HEK293 (cell line): ENCODE results near the gene SELENOI.

ENCODE experiments used
- CTCF ChIA-PET: fragments of 350-600 bp; formaldehyde crosslinking; extraction: SDS; loops from one replicate; lab custom pipeline; 2021; ENCODE audit warnings: antibody characterized with exemption; lab: Yijun Ruan, JAX
- POLR2A ChIA-PET: fragments of 300-600 bp; formaldehyde crosslinking; extraction: SDS; loops from one replicate; lab custom pipeline; 2020; ENCODE audit warnings: antibody characterized with exemption, inconsistent platforms; lab: Yijun Ruan, JAX
- H3K27ac ChIP-seq: fragments of 200-500 bp; sonication (Bioruptor generic); 2 replicates; pipeline ENCODE4 v1.5.1; 2014; ENCODE audit warnings: low read depth, low read length, control low read depth, inconsistent platforms; ENCODE audit errors: extremely low read depth
- H3K36me3 ChIP-seq, 2 experiments: fragments of 200-500 bp in 1 of 2; sonication (Bioruptor generic) in 1 of 2; 1 replicate in 1 of 2; 2 replicates in 1 of 2; pipeline ENCODE4 v1.5.1; 2014 to 2017; ENCODE audit warnings: inconsistent platforms in 2 of 2, low read length in 2 of 2; ENCODE audit not compliant: control insufficient read depth in 2 of 2, insufficient read depth in 1 of 2
- H3K4me1 ChIP-seq: fragments of 200-500 bp; sonication (Bioruptor generic); 2 replicates; pipeline ENCODE4 v1.5.1; 2014; ENCODE audit warnings: mild to moderate bottlenecking, low read length, inconsistent platforms; ENCODE audit not compliant: control insufficient read depth, insufficient read depth
- H3K4me3 ChIP-seq: 2 replicates; pipeline ENCODE4 v1.5.1; 2011; ENCODE audit warnings: low read depth, mild to moderate bottlenecking, control low read depth, low read length, moderate library complexity
- H3K9me3 ChIP-seq: fragments of 200-500 bp; sonication (Bioruptor generic); 2 replicates; pipeline ENCODE4 v1.5.1; 2014; ENCODE audit warnings: low read depth, low read length, inconsistent platforms; ENCODE audit not compliant: control insufficient read depth, insufficient read depth
- GLIS1 ChIP-seq: fragments of 450-650 bp; formaldehyde crosslinking; IDR thresholded peaks from 2 replicates; pipeline ENCODE4 v1.5.1; 2016; ENCODE audit warnings: missing biosample characterization, missing genetic modification characterization
- HOXA7 ChIP-seq: sonication (generic); formaldehyde crosslinking; IDR thresholded peaks from 2 replicates; pipeline ENCODE4 v1.8.1; 2022; ENCODE audit warnings: missing genetic modification reagents, borderline replicate concordance
- KLF16 ChIP-seq: fragments of 450-650 bp; formaldehyde crosslinking; IDR thresholded peaks from 2 replicates; pipeline ENCODE4 v1.5.1; 2017; ENCODE audit warnings: missing biosample characterization, missing genetic modification characterization
- SCRT2 ChIP-seq: fragments of 450-650 bp; formaldehyde crosslinking; IDR thresholded peaks from 2 replicates; pipeline ENCODE4 v1.5.1; 2016; ENCODE audit warnings: missing biosample characterization, missing genetic modification characterization
- SETDB1 ChIP-seq: IDR thresholded peaks from one replicate; pipeline ENCODE4 v1.6.1; 2017; ENCODE audit warnings: mild to moderate bottlenecking, low read length, moderate library complexity, mixed read lengths; ENCODE audit not compliant: insufficient read length
- ZBTB17 ChIP-seq: fragments of 450-650 bp; formaldehyde crosslinking; IDR thresholded peaks from 2 replicates; pipeline ENCODE4 v1.5.1; 2016; ENCODE audit warnings: missing biosample characterization, missing genetic modification characterization
- ZFHX2 ChIP-seq: fragments of 450-650 bp; formaldehyde crosslinking; conservative IDR thresholded peaks from 2 replicates; pipeline ENCODE4 v1.5.1; 2016; ENCODE audit warnings: missing biosample characterization, missing genetic modification characterization
- ZFP69B ChIP-seq: fragments of 450-650 bp; formaldehyde crosslinking; IDR thresholded peaks from 2 replicates; pipeline ENCODE4 v1.5.1; 2016; ENCODE audit warnings: missing biosample characterization, missing genetic modification characterization
- ZNF121 ChIP-seq: fragments of 450-650 bp; formaldehyde crosslinking; IDR thresholded peaks from 2 replicates; pipeline ENCODE4 v1.5.1; 2016; ENCODE audit warnings: missing biosample characterization, missing genetic modification characterization
- ZNF133 ChIP-seq: fragments of 450-650 bp; formaldehyde crosslinking; IDR thresholded peaks from 2 replicates; pipeline ENCODE4 v1.5.1; 2016; ENCODE audit warnings: missing biosample characterization, missing genetic modification characterization
- ZNF146 ChIP-seq: fragments of 450-650 bp; formaldehyde crosslinking; IDR thresholded peaks from 2 replicates; pipeline ENCODE4 v1.5.1; 2016; ENCODE audit warnings: missing biosample characterization, missing genetic modification characterization
- ZNF211 ChIP-seq: fragments of 450-650 bp; formaldehyde crosslinking; IDR thresholded peaks from 2 replicates; pipeline ENCODE4 v1.5.1; 2016; ENCODE audit warnings: low read depth, missing biosample characterization, missing genetic modification characterization
- ZNF266 ChIP-seq: fragments of 450-650 bp; formaldehyde crosslinking; IDR thresholded peaks from 2 replicates; pipeline ENCODE4 v1.5.1; 2016; ENCODE audit warnings: missing biosample characterization, missing genetic modification characterization, low read depth
- ZNF335 ChIP-seq: fragments of 450-650 bp; formaldehyde crosslinking; conservative IDR thresholded peaks from 2 replicates; pipeline ENCODE4 v1.5.1; 2016; ENCODE audit warnings: missing biosample characterization, missing genetic modification characterization
- ZNF394 ChIP-seq: fragments of 450-650 bp; formaldehyde crosslinking; IDR thresholded peaks from 2 replicates; pipeline ENCODE4 v1.5.1; 2016; ENCODE audit warnings: missing biosample characterization, missing genetic modification characterization, mild to moderate bottlenecking, moderate library complexity, borderline replicate concordance
- ZNF426 ChIP-seq: fragments of 450-650 bp; formaldehyde crosslinking; IDR thresholded peaks from 2 replicates; pipeline ENCODE4 v1.5.1; 2017; ENCODE audit warnings: missing biosample characterization, missing genetic modification characterization, mild to moderate bottlenecking, inconsistent platforms, moderate library complexity
- ZNF549 ChIP-seq: fragments of 450-650 bp; IDR thresholded peaks from 2 replicates; pipeline ENCODE4 v1.5.1; 2018; ENCODE audit warnings: missing biosample characterization, missing genetic modification characterization, mild to moderate bottlenecking, inconsistent platforms, moderate library complexity
- ZNF670 ChIP-seq: fragments of 450-650 bp; formaldehyde crosslinking; IDR thresholded peaks from 2 replicates; pipeline ENCODE4 v1.5.1; 2016; ENCODE audit warnings: missing biosample characterization, missing genetic modification characterization, low read depth
- ZNF768 ChIP-seq: fragments of 450-650 bp; formaldehyde crosslinking; IDR thresholded peaks from 2 replicates; pipeline ENCODE4 v1.5.1; 2018; ENCODE audit warnings: missing biosample characterization, mild to moderate bottlenecking, missing genetic modification characterization
- TF ChIP-seq, protein P1 (sequence below): fragments of 450-650 bp; formaldehyde crosslinking; conservative IDR thresholded peaks from 2 replicates; pipeline ENCODE4 v1.5.1; 2016; ENCODE audit warnings: low read depth, missing biosample characterization, missing genetic modification characterization
- TF ChIP-seq, protein P2 (sequence below): fragments of 450-650 bp; formaldehyde crosslinking; conservative IDR thresholded peaks from 2 replicates; pipeline ENCODE4 v1.5.1; 2016; ENCODE audit warnings: low read depth, missing biosample characterization, missing genetic modification characterization
- TF ChIP-seq, protein P3 (sequence below): fragments of 450-650 bp; formaldehyde crosslinking; IDR thresholded peaks from 2 replicates; pipeline ENCODE4 v1.5.1; 2016; ENCODE audit warnings: missing biosample characterization, missing genetic modification characterization
- TF ChIP-seq, protein P4 (sequence below): fragments of 450-650 bp; formaldehyde crosslinking; IDR thresholded peaks from 2 replicates; pipeline ENCODE4 v1.5.1; 2017; ENCODE audit warnings: missing biosample characterization, missing genetic modification characterization
- TF ChIP-seq, protein P5 (sequence below): fragments of 450-650 bp; formaldehyde crosslinking; IDR thresholded peaks from 2 replicates; pipeline ENCODE4 v1.5.1; 2016; ENCODE audit warnings: missing biosample characterization, missing genetic modification characterization

SELENOI gene

DNA sequence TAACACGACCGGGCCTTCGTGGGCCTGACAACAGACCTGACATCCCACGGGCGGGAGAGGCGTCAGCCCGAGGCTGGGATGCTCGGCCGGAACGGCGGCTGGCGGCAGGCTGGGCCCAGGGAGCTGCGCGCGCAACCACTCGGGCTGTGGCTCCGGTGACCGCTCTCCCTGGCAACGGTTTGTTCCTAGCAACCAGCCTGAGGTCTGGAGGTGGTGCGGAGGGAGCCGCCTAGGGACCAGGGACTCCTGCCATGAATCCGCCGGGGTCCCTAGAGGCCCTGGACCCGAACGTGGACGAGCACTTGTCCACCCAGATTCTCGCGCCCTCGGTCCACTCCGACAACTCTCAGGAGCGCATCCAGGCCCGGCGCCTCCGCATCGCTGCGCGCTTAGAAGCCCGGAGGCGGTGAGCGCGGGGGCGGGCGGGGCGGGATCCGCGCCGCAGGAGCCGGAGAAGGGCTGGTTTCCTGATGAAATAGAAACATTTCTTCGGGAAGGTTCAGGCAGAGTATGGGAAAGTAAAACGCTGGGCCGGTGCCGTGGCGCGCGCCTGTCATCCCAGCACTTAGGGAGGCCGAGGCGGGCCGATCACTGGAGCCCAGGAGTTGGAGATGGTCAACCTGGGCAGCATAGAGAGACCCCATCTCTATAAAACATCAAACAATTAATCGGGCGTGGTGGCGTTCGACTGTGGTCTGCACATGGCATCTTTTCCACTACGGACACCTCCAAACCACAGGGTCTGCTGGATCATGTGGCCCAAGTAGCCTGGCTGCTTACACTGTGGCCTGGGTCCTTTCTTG is 56.0 kb downstream of the SELENOI start, which contains the start of gene DRC1:
DRC1 (plus strand) TSS at position 182 of the 803 bp plus-strand sequence; CDS start at position 252, 70 bp downstream.
- no peaks in the 10 kb centered on the region; the same call in 1 of the 2 replicates for H3K4me1 ChIP-seq
- CTCF ChIA-PET = interaction anchor here (0.6 to 1.1 kb wide), 3 partner anchors 59 to 101 kb away, joined by 3 to 6 read pairs (median 3); no protein-coding TSS in a partner anchor
- peak within 1 kb of the TSS; percentile 63 for H3K4me3 ChIP-seq
- no peak within 1 kb of the TSS for H3K27ac ChIP-seq
- POLR2A ChIA-PET = interaction anchor here (0.6 to 0.7 kb wide), 2 partner anchors 13 to 56 kb away, joined by 3 to 5 read pairs; partner anchors contain the start of genes ADGRF3 and SELENOI
- H3K36me3 ChIP-seq = no peaks in the 10 kb centered on the region; a peak in 1 of 3 replicates
- no peaks in the 10 kb centered on the region for H3K9me3 ChIP-seq
- TF ChIP-seq ZFP69B (tag by site-specific recombination) = peak; percentile 58; the same call in 1 of the 2 replicates
- TF ChIP-seq ZNF146 = no peak
- no peak for TF ChIP-seq ZNF211 (tag by site-specific recombination)
- no peak for TF ChIP-seq ZNF549 (tag by site-specific recombination)
- TF ChIP-seq, protein P1, sequence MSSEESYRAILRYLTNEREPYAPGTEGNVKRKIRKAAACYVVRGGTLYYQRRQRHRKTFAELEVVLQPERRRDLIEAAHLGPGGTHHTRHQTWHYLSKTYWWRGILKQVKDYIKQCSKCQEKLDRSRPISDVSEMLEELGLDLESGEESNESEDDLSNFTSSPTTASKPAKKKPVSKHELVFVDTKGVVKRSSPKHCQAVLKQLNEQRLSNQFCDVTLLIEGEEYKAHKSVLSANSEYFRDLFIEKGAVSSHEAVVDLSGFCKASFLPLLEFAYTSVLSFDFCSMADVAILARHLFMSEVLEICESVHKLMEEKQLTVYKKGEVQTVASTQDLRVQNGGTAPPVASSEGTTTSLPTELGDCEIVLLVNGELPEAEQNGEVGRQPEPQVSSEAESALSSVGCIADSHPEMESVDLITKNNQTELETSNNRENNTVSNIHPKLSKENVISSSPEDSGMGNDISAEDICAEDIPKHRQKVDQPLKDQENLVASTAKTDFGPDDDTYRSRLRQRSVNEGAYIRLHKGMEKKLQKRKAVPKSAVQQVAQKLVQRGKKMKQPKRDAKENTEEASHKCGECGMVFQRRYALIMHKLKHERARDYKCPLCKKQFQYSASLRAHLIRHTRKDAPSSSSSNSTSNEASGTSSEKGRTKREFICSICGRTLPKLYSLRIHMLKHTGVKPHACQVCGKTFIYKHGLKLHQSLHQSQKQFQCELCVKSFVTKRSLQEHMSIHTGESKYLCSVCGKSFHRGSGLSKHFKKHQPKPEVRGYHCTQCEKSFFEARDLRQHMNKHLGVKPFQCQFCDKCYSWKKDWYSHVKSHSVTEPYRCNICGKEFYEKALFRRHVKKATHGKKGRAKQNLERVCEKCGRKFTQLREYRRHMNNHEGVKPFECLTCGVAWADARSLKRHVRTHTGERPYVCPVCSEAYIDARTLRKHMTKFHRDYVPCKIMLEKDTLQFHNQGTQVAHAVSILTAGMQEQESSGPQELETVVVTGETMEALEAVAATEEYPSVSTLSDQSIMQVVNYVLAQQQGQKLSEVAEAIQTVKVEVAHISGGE (tag by site-specific recombination) = no peak
- TF ChIP-seq ZNF394 (tag by site-specific recombination) = no peak
- peak; percentile 77 for TF ChIP-seq ZNF121 (tag by site-specific recombination)
- 0 out of 2 replicates have a peak, but pooled peaks have one; percentile 7 for TF ChIP-seq GLIS1 (tag by site-specific recombination)
- peak; percentile 44; the same call in 1 of the 2 replicates for TF ChIP-seq ZNF335 (tag by site-specific recombination)
- TF ChIP-seq, protein P2, sequence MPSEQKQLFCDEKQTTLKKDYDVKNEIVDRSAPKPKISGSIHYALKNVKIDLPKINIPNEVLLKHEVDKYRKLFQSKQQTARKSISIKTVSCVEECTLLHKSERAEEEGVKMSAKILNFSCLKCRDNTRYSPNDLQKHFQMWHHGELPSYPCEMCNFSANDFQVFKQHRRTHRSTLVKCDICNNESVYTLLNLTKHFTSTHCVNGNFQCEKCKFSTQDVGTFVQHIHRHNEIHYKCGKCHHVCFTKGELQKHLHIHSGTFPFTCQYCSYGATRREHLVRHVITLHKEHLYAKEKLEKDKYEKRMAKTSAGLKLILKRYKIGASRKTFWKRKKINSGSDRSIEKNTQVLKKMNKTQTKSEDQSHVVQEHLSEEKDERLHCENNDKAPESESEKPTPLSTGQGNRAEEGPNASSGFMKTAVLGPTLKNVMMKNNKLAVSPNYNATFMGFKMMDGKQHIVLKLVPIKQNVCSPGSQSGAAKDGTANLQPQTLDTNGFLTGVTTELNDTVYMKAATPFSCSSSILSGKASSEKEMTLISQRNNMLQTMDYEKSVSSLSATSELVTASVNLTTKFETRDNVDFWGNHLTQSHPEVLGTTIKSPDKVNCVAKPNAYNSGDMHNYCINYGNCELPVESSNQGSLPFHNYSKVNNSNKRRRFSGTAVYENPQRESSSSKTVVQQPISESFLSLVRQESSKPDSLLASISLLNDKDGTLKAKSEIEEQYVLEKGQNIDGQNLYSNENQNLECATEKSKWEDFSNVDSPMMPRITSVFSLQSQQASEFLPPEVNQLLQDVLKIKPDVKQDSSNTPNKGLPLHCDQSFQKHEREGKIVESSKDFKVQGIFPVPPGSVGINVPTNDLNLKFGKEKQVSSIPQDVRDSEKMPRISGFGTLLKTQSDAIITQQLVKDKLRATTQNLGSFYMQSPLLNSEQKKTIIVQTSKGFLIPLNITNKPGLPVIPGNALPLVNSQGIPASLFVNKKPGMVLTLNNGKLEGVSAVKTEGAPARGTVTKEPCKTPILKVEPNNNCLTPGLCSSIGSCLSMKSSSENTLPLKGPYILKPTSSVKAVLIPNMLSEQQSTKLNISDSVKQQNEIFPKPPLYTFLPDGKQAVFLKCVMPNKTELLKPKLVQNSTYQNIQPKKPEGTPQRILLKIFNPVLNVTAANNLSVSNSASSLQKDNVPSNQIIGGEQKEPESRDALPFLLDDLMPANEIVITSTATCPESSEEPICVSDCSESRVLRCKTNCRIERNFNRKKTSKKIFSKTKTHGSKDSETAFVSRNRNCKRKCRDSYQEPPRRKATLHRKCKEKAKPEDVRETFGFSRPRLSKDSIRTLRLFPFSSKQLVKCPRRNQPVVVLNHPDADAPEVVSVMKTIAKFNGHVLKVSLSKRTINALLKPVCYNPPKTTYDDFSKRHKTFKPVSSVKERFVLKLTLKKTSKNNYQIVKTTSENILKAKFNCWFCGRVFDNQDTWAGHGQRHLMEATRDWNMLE (tag by site-specific recombination) = no peak
- no peak for TF ChIP-seq ZNF670 (tag by site-specific recombination)
- TF ChIP-seq SETDB1 = no peak
- TF ChIP-seq ZNF133 (tag by site-specific recombination) = no peak
- TF ChIP-seq ZNF426 = no peak
- TF ChIP-seq, protein P3, sequence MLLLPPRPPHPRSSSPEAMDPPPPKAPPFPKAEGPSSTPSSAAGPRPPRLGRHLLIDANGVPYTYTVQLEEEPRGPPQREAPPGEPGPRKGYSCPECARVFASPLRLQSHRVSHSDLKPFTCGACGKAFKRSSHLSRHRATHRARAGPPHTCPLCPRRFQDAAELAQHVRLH (tag by site-specific recombination) = no peak
- no peak for TF ChIP-seq ZNF768
- no peak for TF ChIP-seq HOXA7
- TF ChIP-seq ZFHX2 (tag by site-specific recombination) = peak; percentile 61
- peak; percentile 50; the same call in 1 of the 2 replicates for TF ChIP-seq ZBTB17 (tag by site-specific recombination)
- TF ChIP-seq ZNF266 (tag by site-specific recombination) = no peak
- TF ChIP-seq SCRT2 (tag by site-specific recombination) = no peak
- TF ChIP-seq, protein P4, sequence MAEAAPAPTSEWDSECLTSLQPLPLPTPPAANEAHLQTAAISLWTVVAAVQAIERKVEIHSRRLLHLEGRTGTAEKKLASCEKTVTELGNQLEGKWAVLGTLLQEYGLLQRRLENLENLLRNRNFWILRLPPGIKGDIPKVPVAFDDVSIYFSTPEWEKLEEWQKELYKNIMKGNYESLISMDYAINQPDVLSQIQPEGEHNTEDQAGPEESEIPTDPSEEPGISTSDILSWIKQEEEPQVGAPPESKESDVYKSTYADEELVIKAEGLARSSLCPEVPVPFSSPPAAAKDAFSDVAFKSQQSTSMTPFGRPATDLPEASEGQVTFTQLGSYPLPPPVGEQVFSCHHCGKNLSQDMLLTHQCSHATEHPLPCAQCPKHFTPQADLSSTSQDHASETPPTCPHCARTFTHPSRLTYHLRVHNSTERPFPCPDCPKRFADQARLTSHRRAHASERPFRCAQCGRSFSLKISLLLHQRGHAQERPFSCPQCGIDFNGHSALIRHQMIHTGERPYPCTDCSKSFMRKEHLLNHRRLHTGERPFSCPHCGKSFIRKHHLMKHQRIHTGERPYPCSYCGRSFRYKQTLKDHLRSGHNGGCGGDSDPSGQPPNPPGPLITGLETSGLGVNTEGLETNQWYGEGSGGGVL (tag by site-specific recombination) = no peak
- TF ChIP-seq KLF16 (tag by site-specific recombination) = no peak
- TF ChIP-seq, protein P5, sequence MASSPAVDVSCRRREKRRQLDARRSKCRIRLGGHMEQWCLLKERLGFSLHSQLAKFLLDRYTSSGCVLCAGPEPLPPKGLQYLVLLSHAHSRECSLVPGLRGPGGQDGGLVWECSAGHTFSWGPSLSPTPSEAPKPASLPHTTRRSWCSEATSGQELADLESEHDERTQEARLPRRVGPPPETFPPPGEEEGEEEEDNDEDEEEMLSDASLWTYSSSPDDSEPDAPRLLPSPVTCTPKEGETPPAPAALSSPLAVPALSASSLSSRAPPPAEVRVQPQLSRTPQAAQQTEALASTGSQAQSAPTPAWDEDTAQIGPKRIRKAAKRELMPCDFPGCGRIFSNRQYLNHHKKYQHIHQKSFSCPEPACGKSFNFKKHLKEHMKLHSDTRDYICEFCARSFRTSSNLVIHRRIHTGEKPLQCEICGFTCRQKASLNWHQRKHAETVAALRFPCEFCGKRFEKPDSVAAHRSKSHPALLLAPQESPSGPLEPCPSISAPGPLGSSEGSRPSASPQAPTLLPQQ = peak; percentile 60; the same call in 1 of the 2 replicates
